Stomach (tissue), 9 donors: Measurements from ENCODE around the gene PKIB. TPM values are rescaled to one million over a fixed set of nuclear protein-coding genes. Genes with fewer than 3 reads are reported as not detected.

Experiments
- DNase-seq, 2 donors: peaks; one replicate each; pipeline versions ENCODE4 v3.0.0 to v3.0.0-alpha.2; 2013 to 2019
- H3K27ac ChIP-seq, 5 donors: fragments of 200-600 bp in 4 of 5; sonication (generic) in 4 of 5; one replicate each; pipeline ENCODE4 v1.5.1; 2013 to 2019; ENCODE audit warnings: mild to moderate bottlenecking in 1 of 5, moderate library complexity in 1 of 5
- H3K27me3 ChIP-seq, 3 donors: fragments of 200-600 bp; sonication (generic); one replicate each; pipeline ENCODE4 v1.5.1; 2017 to 2019; ENCODE audit warnings: mixed run types in 1 of 3
- H3K36me3 ChIP-seq, 4 donors: fragments of 200-600 bp; sonication (generic); 1 replicate in 3 of 4; 2 replicates in 1 of 4; pipeline ENCODE4 v1.5.1; 2016 to 2019
- H3K4me1 ChIP-seq, 4 donors: fragments of 200-600 bp; sonication (generic); one replicate each; pipeline ENCODE4 v1.5.1; 2016 to 2019
- H3K4me3 ChIP-seq, 4 donors: fragments of 200-600 bp; sonication (generic) in 3 of 4; one replicate each; pipeline ENCODE4 v1.5.1; 2016 to 2019; ENCODE audit warnings: mild to moderate bottlenecking in 1 of 4
- H3K9me3 ChIP-seq, 4 donors: fragments of 200-600 bp; sonication (generic); one replicate each; pipeline ENCODE4 v1.5.1; 2016 to 2019
- EP300 ChIP-seq: sonication (generic); formaldehyde crosslinking; IDR thresholded peaks from one replicate; pipeline ENCODE4 v1.6.1; 2017; ENCODE audit warnings: antibody characterized with exemption
- POLR2A ChIP-seq, 4 donors: fragments of 450-650 bp; IDR thresholded peaks; one replicate each; pipeline ENCODE4 v1.6.1; 2016; ENCODE audit warnings: antibody characterized with exemption in 4 of 4, control low read depth in 2 of 4, mild to moderate bottlenecking in 1 of 4, moderate library complexity in 1 of 4
- POLR2AphosphoS5 ChIP-seq, 3 donors: sonication (generic); formaldehyde crosslinking; IDR thresholded peaks; one replicate each; pipeline ENCODE4 v1.6.1; 2016; ENCODE audit warnings: antibody characterized with exemption in 3 of 3
- WGBS, 5 donors: extraction: QIAGEN DNeasy Blood & Tissue Kit in 3 of 5; methylation state at CpG; one replicate each; pipeline versions ENCODE4 v1.1.5 to v1.1.7; 2013 to 2018; 5-methylcytosine and 5-hydroxymethylcytosine counted together
- intact Hi-C: fragments of 100-400 bp; cut with DNase I; formaldehyde crosslinking; loops from one replicate; pipeline ENCODE4 v1.15.1; 2023; ENCODE audit warnings: low total_unique reads
- polyA plus RNA-seq, 3 donors: library from polyadenylated mRNA; stranded (reverse); fragments of 200-250 nt; gene quantifications; one replicate each; pipeline ENCODE4 v1.2.3, GENCODE V29; 2013
- small RNA-seq, 4 donors: library from RNA; depleted of rRNA; stranded (forward); fragments of <200 nt; gene quantifications; one replicate each; pipeline ENCODE3, GENCODE V24; 2016
- total RNA-seq, 5 donors: library from RNA; depleted of rRNA; stranded (reverse); fragments of >200 nt; gene quantifications; one replicate each; pipeline versions ENCODE4 v1.1.0 to v1.2.3, GENCODE V29; 2014 to 2016
- TF ChIP-seq, protein P1 (sequence below), 7 experiments: fragments of 450-650 bp in 4 of 7; fragments of 200-600 bp in 3 of 7; sonication (generic) in 3 of 7; IDR thresholded peaks; one replicate each; pipeline ENCODE4 v1.5.1; 2016 to 2019; ENCODE audit warnings: antibody characterized with exemption in 7 of 7, control low read depth in 2 of 7, mild to moderate bottlenecking in 1 of 7
- donor health status: healthy with polysubstance abuse.
- donor health status: Bipolar disorder and iron deficiency.
- donor health status: healthy.

The PKIB gene
- total and polyA plus RNA-seq, 8 donors: 7.6 to 128 (median 26.4) TPM

DNA sequence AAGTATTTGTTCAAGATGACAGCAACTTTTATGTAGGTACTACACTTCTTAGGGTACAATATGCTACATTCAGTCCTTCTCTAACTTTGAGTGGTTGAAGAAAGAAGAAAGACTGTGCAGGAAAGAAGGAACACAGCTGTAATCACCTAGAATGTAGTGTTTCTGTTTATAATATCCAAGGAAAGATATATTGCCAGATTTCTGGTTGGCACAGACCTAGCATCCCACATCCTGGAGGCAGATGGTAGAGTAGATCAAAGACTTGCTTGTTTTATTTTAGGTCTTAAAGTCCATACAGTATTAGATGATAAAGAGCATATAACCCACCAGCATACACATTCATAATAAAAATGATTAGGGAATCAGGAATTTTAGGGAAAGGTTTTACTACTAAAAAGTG lies 156.1 kb downstream of the PKIB start:
- no peaks in the 10 kb centered on the region for H3K36me3 ChIP-seq
- intact Hi-C loops: no loop called here
- DNase-seq: no peak
- no peak overlapping the region for H3K27ac ChIP-seq
- peaks cover 0 to 6% (median 0%) of the 10 kb centered on the region in 4 donors for H3K4me1 ChIP-seq
- no peak overlapping the region for H3K4me3 ChIP-seq
- H3K27me3 ChIP-seq: no peaks in the 10 kb centered on the region
- no peak for TF ChIP-seq POLR2A (IDR thresholded peaks at IDR 0.05)
- TF ChIP-seq, protein P1, sequence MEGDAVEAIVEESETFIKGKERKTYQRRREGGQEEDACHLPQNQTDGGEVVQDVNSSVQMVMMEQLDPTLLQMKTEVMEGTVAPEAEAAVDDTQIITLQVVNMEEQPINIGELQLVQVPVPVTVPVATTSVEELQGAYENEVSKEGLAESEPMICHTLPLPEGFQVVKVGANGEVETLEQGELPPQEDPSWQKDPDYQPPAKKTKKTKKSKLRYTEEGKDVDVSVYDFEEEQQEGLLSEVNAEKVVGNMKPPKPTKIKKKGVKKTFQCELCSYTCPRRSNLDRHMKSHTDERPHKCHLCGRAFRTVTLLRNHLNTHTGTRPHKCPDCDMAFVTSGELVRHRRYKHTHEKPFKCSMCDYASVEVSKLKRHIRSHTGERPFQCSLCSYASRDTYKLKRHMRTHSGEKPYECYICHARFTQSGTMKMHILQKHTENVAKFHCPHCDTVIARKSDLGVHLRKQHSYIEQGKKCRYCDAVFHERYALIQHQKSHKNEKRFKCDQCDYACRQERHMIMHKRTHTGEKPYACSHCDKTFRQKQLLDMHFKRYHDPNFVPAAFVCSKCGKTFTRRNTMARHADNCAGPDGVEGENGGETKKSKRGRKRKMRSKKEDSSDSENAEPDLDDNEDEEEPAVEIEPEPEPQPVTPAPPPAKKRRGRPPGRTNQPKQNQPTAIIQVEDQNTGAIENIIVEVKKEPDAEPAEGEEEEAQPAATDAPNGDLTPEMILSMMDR (IDR thresholded peaks at IDR 0.05): no peak
- TF ChIP-seq EP300: no peak
- TF ChIP-seq POLR2AphosphoS5 (IDR thresholded peaks at IDR 0.05): no peak
- H3K9me3 ChIP-seq: no peaks in the 10 kb centered on the region

- peaks cover 0 to 10% (median 0%) of the 10 kb centered on the region in 4 donors for H3K4me1 ChIP-seq
- peak overlapping the region in 1 of 5 donors; percentile 10 for H3K27ac ChIP-seq
- DNase-seq: peak in 1 of 2 donors; percentile 44
- TF ChIP-seq, protein P1 (IDR thresholded peaks at IDR 0.05): peak in 2 of 7 experiments; percentile 15 to 34
- no peak for TF ChIP-seq EP300
- TF ChIP-seq POLR2A (IDR thresholded peaks at IDR 0.05): no peak
- no peaks in the 10 kb centered on the region for H3K9me3 ChIP-seq
- intact Hi-C loops: no loop called here
- WGBS, 5 donors: 12 to 48% (median 31%) methylated on average over 1 of the region's 1 CpG
- no peaks in the 10 kb centered on the region for H3K27me3 ChIP-seq
- no peaks in the 10 kb centered on the region for H3K36me3 ChIP-seq
- H3K4me3 ChIP-seq: no peak overlapping the region
These were observed 160.8 kb downstream of the PKIB start for GRCh38 chr6:122770835-122771601.

- no peaks in the 10 kb centered on the region for H3K9me3 ChIP-seq
- intact Hi-C loops: no loop called here
- H3K4me1 ChIP-seq: peaks cover 0 to 10% (median 0%) of the 10 kb centered on the region in 4 donors
- H3K4me3 ChIP-seq: no peak overlapping the region
- no peaks in the 10 kb centered on the region for H3K36me3 ChIP-seq
- DNase-seq: no peak
- H3K27me3 ChIP-seq: no peaks in the 10 kb centered on the region
- TF ChIP-seq EP300 (no peak), POLR2A (IDR thresholded peaks at IDR 0.05) (no peak), POLR2AphosphoS5 (IDR thresholded peaks at IDR 0.05) (no peak)
- TF ChIP-seq, protein P1 (IDR thresholded peaks at IDR 0.05): no peak
- 79 to 93% (median 89%) methylated on average over 3 of the region's 3 CpGs for WGBS, 5 donors
- H3K27ac ChIP-seq: no peak overlapping the region
These were observed 162.7 kb downstream of the PKIB start for GRCh38 chr6:122772724-122773415.

Small RNA genes lying within 50 kb of the gene (small RNA-seq; reads per million reads assigned to genes)
- gene RN7SL564P: 0 to 0.08 (median 0) reads per million in 4 donors

Other genes with a start within 250 kb of the PKIB start
- gene HSF2, start 210.8 kb upstream of the PKIB start, total RNA-seq: 10 to 100 TPM in 4 of 5 donors, 1 to 10 TPM in 1; 3.2 to 45.1 (median 20.4) TPM
- gene HSF2, start 210.8 kb upstream of the PKIB start, polyA plus RNA-seq: 1 to 10 TPM; 5.6 to 8.9 (median 7.8) TPM
- 100 to 1,000 TPM in 1 of 5 donors, 10 to 100 TPM in 4; 30.1 to 328 (median 82.3) TPM for gene SERINC1, start 138.6 kb upstream of the PKIB start, total RNA-seq
- gene SERINC1, start 138.6 kb upstream of the PKIB start, polyA plus RNA-seq: 10 to 100 TPM; 46.6 to 59.9 (median 51.3) TPM
- 1 to 10 TPM in 1 of 5 donors, not detected in 4; 2.8 TPM for gene FABP7, start 169.3 kb downstream of the PKIB start, total RNA-seq
- not detected for gene FABP7, start 169.3 kb downstream of the PKIB start, polyA plus RNA-seq
- 10 to 100 TPM in 4 of 5 donors, 1 to 10 TPM in 1; 4.5 to 24.0 (median 14.6) TPM for gene SMPDL3A, start 178.9 kb downstream of the PKIB start, total RNA-seq
- 10 to 100 TPM in 2 of 3 donors, 1 to 10 TPM in 1; 6.2 to 34.2 (median 18.8) TPM for gene SMPDL3A, start 178.9 kb downstream of the PKIB start, polyA plus RNA-seq